Activated CD4-positive, alpha-beta T cell treated with anti-CD3 and anti-CD28 coated beads, Interleukin-2, Interleukin-6, amounts not matched to agents 100 ng/mL and 50 ng/mL, durations not matched to agents 16 hours and 8 hours (primary cell): ENCODE results near the gene FAM76B.

Experiments
- DNase-seq: peaks from one replicate; pipeline ENCODE4 v3.0.0-alpha.2; 2020

The FAM76B gene

DNA sequence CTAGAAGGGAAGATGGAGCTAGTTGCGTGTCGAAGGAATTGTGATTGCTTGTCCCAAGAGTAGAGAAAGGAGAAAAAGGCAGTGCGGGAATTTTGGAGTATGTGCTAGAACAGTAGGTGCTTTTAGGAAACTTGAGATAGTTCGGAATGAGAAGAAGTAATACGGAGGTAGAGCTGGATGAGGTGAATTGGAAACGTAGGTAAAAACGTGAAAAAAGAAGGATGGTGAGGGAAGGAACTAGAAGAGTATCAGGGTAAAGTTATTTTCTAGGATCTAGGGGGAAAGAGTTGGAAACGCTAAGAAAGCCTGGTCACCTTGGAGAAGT, 2.1 kb upstream of the FAM76B start:
- DNase-seq = no peak

- DNase-seq = peak; percentile 68
These were observed 1.5 kb upstream of the FAM76B start for GRCh38 chr11:95790933-95791708.

GRCh38 chr11:95790123-95790932, 746 bp upstream of the FAM76B start, which contains the start of gene CEP57:
CEP57 (plus strand) TSS chr11:95790498; CDS start chr11:95790699, 201 bp downstream.
- peak; percentile 98 for DNase-seq

- peak; percentile 28 for DNase-seq
These were observed 569 bp downstream of the FAM76B start for GRCh38 chr11:95788921-95789505.

DNA sequence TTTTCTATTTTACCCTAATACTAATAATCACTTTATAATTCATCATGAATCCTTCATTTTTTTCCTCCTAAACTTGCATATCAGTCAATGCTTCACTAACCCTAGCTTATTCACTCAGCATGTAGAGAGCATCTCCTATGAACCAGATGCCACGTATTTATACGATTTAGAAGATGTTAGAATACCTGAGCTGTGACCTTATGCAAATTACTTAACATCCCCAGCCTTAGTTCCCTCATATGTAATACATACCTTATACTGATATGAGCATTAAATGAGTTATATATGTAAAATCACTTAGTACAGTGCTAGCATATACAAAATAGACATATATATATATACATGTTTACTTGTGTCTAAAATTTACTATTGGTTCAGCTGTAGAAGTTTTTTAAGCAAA, 9.0 kb downstream of the FAM76B start:
- DNase-seq = no peak

- DNase-seq = no peak
These were observed 10.9 kb downstream of the FAM76B start for GRCh38 chr11:95778699-95779098.

GRCh38 chr11:95776859-95777258, 12.7 kb downstream of the FAM76B start:
- DNase-seq = no peak

DNA sequence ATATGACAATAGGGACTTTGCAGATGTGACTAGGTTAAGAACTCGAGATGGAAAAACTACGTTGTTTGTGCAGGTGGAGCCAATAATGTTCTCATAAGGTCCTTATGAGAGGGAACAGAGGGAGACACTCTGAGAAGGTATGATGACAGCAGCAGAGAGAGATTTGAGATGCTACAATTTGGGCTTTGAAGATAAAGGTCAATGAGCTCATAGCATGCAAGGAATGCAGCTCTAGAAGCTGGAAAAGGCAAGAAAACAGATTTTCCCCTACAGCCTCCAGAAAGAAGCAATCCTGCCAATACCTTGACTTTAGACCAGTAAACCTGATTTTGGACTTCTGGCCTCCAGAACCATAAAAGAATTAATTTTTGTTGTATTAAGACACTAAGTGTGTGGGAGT, 21.1 kb downstream of the FAM76B start:
- no peak for DNase-seq

DNA sequence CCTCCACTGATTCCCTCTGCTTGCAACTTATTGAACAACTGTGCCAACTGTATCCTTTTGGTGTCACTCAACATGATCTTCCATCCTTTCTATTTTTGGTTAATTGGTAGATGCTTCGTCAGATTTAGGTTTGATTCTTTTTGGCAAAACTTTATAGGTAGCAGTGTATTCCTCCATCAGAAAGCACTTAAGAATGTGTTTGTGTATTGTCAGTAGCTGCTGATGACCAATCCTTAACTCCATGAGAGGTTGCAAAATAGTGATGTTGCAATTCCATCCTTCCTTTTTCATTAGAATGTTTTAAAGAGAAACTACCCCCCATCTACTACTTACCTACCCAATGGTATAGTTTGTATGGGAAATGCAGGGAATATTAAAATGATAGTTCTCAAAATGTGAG, 22.1 kb downstream of the FAM76B start:
- no peak for DNase-seq

DNA sequence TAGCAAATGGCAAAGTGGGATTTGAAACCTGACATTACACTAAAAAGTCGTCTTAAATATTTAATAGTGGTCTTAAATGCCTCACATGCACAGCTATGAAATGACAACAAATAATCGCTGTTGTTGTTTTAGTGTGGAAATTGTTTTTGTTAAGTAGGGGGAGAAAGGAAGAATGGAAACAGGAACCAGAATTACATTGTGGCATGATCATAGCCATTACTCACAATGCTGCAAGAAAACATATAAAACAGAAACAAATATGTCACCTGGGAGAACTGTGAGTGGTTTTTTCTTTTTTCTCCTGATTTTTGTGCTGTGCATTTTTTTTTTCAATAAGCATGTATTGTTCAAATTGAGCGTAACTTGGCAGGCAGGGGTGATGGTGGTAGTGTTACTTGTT, 22.9 kb downstream of the FAM76B start:
- no peak for DNase-seq

DNA sequence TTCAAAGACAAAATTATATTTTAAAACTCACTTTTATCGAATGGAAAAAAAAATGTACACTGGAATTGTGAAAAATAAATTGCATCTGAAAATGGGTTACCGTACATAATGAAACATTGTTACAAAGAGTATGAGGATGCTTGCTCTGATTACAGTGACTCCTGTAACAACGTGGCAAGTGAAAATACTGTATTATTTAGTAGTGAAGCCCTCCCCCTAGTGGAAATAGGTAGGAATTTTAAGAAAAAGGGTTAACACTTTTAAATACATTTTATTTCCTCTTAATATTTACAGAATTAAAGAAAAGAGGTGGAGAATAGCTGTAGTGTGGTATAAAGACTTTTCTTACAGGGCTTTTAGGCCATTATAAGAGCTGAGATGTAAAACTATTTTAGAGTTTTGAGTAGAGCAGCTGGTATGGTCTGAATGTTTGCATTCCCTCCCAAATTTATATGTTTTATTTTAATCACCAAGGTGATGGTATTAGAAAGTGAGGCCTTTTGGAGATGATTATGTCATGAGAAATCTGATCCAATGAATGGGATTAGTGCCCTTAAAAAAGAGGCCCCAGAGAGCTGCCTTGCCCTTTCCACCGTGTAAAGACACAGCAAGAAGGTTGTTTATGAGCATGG, 25.2 kb downstream of the FAM76B start:
- peak; percentile 58 for DNase-seq

DNA sequence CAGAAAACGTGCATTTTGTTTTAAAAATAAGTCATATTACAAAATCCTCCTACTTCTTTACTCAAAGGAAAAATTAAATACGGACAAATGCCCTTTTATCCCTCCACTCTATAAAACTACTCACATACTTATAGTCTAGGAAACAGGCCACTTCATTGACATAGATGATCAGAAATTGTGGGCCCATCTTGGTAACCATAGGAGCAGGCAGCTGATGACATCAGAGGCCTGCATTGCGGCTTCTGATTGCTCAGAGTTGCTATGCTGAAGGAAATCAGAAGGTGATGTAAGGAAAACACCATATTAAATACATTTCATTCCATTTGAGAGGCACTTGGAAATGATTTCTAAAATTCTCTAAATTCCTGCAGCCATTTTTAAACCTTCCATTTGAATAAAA, 27.0 kb downstream of the FAM76B start:
- DNase-seq = no peak

DNA sequence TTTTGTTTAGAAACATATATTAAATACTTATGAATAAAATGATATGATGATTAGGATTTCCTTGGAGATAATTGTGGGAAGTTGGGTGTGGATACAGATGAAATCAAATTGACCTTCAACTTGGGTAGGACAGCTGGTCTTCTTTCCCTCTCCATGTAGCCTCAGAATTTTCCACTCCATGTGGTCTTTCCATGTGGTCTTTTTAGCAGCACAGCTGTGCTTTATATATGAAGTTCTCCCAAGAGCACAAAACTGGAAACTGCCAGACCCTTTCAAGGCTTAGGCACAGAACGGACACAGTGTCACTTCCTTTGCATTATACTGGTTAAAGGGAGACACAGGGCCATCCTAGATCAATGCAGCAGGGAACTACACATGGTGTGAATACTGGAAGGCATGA, 28.6 kb downstream of the FAM76B start:
- DNase-seq = no peak

GRCh38 chr11:95751515-95751914, 38.1 kb downstream of the FAM76B start:
- no peak for DNase-seq

GRCh38 chr11:95750101-95750500, 39.5 kb downstream of the FAM76B start:
- no peak for DNase-seq

DNA sequence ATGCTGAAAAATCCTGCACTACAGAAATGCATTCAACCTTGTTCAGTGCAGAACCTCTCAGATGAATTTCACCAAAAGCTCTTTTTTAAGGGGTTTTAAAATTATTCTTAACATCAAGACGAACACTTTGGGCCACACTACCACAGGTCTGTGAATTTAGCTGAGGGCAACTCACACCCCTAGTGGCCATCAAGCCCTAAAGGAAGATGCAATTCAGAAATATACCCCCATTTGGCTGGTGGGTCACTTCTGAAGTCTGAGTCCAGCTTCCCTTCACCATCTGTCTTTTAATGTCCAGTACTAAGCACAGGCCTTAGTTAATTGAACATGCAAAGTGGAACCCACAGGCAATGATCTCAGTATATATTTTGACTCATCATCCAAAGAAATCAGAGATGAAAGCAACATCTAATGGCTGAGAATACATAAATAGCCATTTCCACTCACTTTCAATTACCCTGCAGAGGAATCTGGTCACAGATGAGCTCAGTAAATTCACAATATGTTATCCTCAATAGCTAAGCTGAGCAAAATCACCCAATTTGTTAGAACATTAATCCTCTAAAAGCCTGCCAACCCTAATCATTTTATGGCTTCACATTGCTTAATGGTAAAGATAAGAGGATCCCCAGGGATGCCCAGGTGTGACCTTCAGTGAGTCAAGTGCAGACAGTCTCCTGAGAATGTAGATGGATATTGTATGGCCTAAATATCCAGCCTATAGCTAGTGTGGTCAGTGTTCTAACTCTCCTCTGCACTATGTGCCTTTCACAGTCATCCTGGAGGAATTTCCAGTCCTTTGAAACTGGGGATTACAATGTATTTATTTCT, 50.3 kb downstream of the FAM76B start:
- DNase-seq = no peak

DNA sequence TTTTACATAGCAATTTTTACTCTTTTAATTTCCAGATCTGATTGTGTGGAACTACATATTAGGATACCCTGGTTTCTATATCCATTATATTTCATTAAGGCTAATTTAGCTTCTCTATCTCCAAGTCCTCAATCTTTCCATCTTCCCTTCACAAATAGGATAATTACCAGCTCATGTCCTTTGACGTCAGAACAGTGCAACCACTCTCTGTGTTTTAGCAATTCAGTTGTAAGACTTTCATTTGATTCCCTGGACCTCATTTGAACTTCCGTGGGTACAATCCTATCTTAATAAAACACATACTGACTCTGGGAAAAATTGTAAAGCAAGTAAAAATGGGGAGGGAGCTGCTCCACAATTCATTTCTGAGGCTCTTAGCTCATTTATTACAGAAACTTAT, 52.8 kb downstream of the FAM76B start:
- no peak for DNase-seq

DNA sequence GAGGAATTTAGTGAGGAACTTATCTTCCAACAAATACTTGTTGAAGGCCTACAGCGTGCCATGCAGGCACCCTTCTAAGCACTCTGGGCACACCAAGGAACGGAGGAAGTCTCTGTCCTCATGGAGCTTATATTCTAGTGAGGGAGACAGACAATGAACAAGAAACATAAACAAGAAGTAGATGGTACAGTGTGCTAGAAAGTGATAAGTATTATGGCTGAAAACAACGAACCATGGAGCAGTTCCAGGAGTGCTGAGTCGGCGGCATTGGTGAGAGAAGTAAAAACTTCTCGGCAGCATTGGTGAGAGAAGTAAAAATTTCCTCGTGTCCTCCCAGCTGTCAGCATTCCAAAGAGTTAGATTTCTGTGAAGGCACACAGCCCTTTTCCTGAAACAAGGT, 53.2 kb downstream of the FAM76B start:
- DNase-seq = no peak

GRCh38 chr11:95734009-95734572, 55.5 kb downstream of the FAM76B start:
- DNase-seq = no peak

DNA sequence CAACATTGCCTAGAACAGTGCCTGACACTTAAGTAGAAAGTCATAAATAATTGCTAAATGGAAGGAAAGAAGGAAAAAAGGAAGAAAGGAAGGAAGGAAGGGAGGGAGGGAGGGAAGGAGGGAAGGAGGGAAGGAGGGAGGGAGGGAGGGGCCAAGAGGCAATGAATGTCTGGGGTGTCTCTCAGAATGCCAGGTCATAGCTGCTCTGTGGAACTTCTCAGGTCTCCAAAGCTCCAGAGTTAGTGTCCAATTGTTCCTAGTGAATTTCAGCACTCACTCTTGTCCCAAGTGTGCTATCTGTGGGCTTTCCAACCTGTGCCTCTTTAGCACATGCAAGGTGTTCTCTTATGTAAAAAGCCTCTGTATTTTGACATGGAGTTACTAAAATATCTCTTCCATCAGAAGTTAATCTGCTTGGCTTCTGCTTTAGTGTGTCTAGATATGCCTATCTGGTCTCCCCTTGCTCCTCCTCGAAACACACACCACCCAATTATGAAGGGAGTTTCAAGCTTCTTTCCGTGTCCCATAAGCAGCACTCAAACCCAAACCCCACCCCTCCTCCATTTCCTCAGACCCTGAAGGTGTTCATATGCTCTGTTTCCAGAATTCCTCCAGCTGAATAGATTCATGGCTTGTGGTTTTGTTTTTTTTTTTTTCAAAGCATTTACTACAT, 56.5 kb downstream of the FAM76B start:
- DNase-seq = no peak

- no peak for DNase-seq
These were observed 60.1 kb downstream of the FAM76B start for GRCh38 chr11:95729462-95729861.

DNA sequence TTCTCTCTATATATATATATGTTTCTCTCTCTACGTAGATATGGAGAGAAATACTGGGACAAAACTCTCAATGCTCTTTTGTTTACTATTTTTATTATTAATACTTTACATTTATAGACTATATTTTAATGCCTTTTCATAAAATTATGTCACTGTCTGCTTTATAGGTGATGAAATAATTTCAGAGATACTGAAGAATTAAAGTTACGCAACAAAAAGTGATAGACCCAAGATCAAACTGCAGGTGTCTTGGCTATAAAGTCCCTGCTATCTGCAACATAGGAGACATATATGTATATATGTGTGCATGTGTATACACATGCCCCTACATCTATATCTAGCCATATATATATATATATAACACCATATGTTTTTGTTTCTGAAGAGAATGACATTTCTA, 60.8 kb downstream of the FAM76B start:
- no peak for DNase-seq
